Measurements from ENCODE around the gene UPF3A. TPM values are rescaled to one million over a fixed set of nuclear protein-coding genes. Genes with fewer than 3 reads are reported as not detected.

Gene UPF3A
- total RNA-seq, 1 donor from 2014 or later = 14.1 TPM

- no peaks in the 10 kb centered on the region for H3K4me1 ChIP-seq (ENCODE audit: control insufficient read depth in 3 of 3, insufficient read depth in 3 of 3, low read length in 3 of 3)
- H3K4me3 ChIP-seq (ENCODE audit: low read length in 3 of 3) = no peak overlapping the region
- H3K36me3 ChIP-seq (ENCODE audit: control insufficient read depth in 3 of 3, insufficient read depth in 3 of 3, low read length in 3 of 3) = peaks cover 34 to 49% (median 47%) of the 10 kb centered on the region in 3 donors
- H3K27ac ChIP-seq (ENCODE audit: low read depth, low read length) = no peak overlapping the region
- H3K9me3 ChIP-seq (ENCODE audit: control insufficient read depth in 3 of 3, low read length in 3 of 3) = no peaks in the 10 kb centered on the region
- H3K27me3 ChIP-seq (ENCODE audit: control insufficient read depth in 3 of 3, insufficient read depth in 3 of 3, low read length in 3 of 3) = no peaks in the 10 kb centered on the region
- no peak overlapping the region for H3K9ac ChIP-seq (ENCODE audit: low read depth in 1 of 3, low read length in 3 of 3)
Observed at GRCh38 chr13:114298866-114299265, 17.5 kb downstream of the UPF3A start.

GRCh38 chr13:114299604-114300305 lies 18.4 kb downstream of the UPF3A start:
- no peak overlapping the region for H3K4me3 ChIP-seq (ENCODE audit: low read length in 3 of 3)
- H3K36me3 ChIP-seq (ENCODE audit: control insufficient read depth in 3 of 3, insufficient read depth in 3 of 3, low read length in 3 of 3) = peaks cover 38 to 57% (median 56%) of the 10 kb centered on the region in 3 donors
- no peaks in the 10 kb centered on the region for H3K4me1 ChIP-seq (ENCODE audit: control insufficient read depth in 3 of 3, insufficient read depth in 3 of 3, low read length in 3 of 3)
- no peak overlapping the region for H3K9ac ChIP-seq (ENCODE audit: low read depth in 1 of 3, low read length in 3 of 3)
- no peaks in the 10 kb centered on the region for H3K27me3 ChIP-seq (ENCODE audit: control insufficient read depth in 3 of 3, insufficient read depth in 3 of 3, low read length in 3 of 3)
- no peak overlapping the region for H3K27ac ChIP-seq (ENCODE audit: low read depth, low read length)
- no peaks in the 10 kb centered on the region for H3K9me3 ChIP-seq (ENCODE audit: control insufficient read depth in 3 of 3, low read length in 3 of 3)

- H3K9ac ChIP-seq (ENCODE audit: low read depth in 1 of 3, low read length in 3 of 3) = no peak overlapping the region
- H3K9me3 ChIP-seq (ENCODE audit: control insufficient read depth in 3 of 3, low read length in 3 of 3) = no peaks in the 10 kb centered on the region
- no peaks in the 10 kb centered on the region for H3K27me3 ChIP-seq (ENCODE audit: control insufficient read depth in 3 of 3, insufficient read depth in 3 of 3, low read length in 3 of 3)
- H3K4me1 ChIP-seq (ENCODE audit: control insufficient read depth in 3 of 3, insufficient read depth in 3 of 3, low read length in 3 of 3) = no peaks in the 10 kb centered on the region
- peaks cover 40 to 56% (median 53%) of the 10 kb centered on the region in 3 donors for H3K36me3 ChIP-seq (ENCODE audit: control insufficient read depth in 3 of 3, insufficient read depth in 3 of 3, low read length in 3 of 3)
- H3K27ac ChIP-seq (ENCODE audit: low read depth, low read length) = no peak overlapping the region
- H3K4me3 ChIP-seq (ENCODE audit: low read length in 3 of 3) = no peak overlapping the region
Observed at GRCh38 chr13:114303700-114304327, 22.4 kb downstream of the UPF3A start.

GRCh38 chr13:114304346-114305034 lies 23.1 kb downstream of the UPF3A start:
- H3K27ac ChIP-seq (ENCODE audit: low read depth, low read length) = no peak overlapping the region
- no peaks in the 10 kb centered on the region for H3K27me3 ChIP-seq (ENCODE audit: control insufficient read depth in 3 of 3, insufficient read depth in 3 of 3, low read length in 3 of 3)
- no peaks in the 10 kb centered on the region for H3K9me3 ChIP-seq (ENCODE audit: control insufficient read depth in 3 of 3, low read length in 3 of 3)
- peaks cover under 1 to 4% (median under 1%) of the 10 kb centered on the region in 3 donors for H3K4me1 ChIP-seq (ENCODE audit: control insufficient read depth in 3 of 3, insufficient read depth in 3 of 3, low read length in 3 of 3)
- H3K36me3 ChIP-seq (ENCODE audit: control insufficient read depth in 3 of 3, insufficient read depth in 3 of 3, low read length in 3 of 3) = peaks cover 35 to 50% (median 50%) of the 10 kb centered on the region in 3 donors
- no peak overlapping the region for H3K9ac ChIP-seq (ENCODE audit: low read depth in 1 of 3, low read length in 3 of 3)
- no peak overlapping the region for H3K4me3 ChIP-seq (ENCODE audit: low read length in 3 of 3)

GRCh38 chr13:114309086-114309485 lies 27.7 kb downstream of the UPF3A start:
- peaks cover 12 to 19% (median 19%) of the 10 kb centered on the region in 3 donors for H3K36me3 ChIP-seq (ENCODE audit: control insufficient read depth in 3 of 3, insufficient read depth in 3 of 3, low read length in 3 of 3)
- no peak overlapping the region for H3K27ac ChIP-seq (ENCODE audit: low read depth, low read length)
- no peaks in the 10 kb centered on the region for H3K9me3 ChIP-seq (ENCODE audit: control insufficient read depth in 3 of 3, low read length in 3 of 3)
- H3K27me3 ChIP-seq (ENCODE audit: control insufficient read depth in 3 of 3, insufficient read depth in 3 of 3, low read length in 3 of 3) = no peaks in the 10 kb centered on the region
- peaks cover 5 to 16% (median 5%) of the 10 kb centered on the region in 3 donors for H3K4me1 ChIP-seq (ENCODE audit: control insufficient read depth in 3 of 3, insufficient read depth in 3 of 3, low read length in 3 of 3)
- H3K9ac ChIP-seq (ENCODE audit: low read depth in 1 of 3, low read length in 3 of 3) = no peak overlapping the region
- H3K4me3 ChIP-seq (ENCODE audit: low read length in 3 of 3) = no peak overlapping the region

- Histone ChIP-seq H3K36me3 (ENCODE audit: control insufficient read depth in 3 of 3, insufficient read depth in 3 of 3, low read length in 3 of 3) (peaks cover 10 to 14% (median 12%) of the 10 kb centered on the region in 3 donors), H3K9ac (ENCODE audit: low read depth in 1 of 3, low read length in 3 of 3) (peak overlapping the region in 1 of 3 donors; percentile 25), H3K9me3 (ENCODE audit: control insufficient read depth in 3 of 3, low read length in 3 of 3) (no peaks in the 10 kb centered on the region), H3K27ac (ENCODE audit: low read depth, low read length) (no peak overlapping the region), H3K4me3 (ENCODE audit: low read length in 3 of 3) (no peak overlapping the region), H3K27me3 (ENCODE audit: control insufficient read depth in 3 of 3, insufficient read depth in 3 of 3, low read length in 3 of 3) (no peaks in the 10 kb centered on the region), H3K4me1 (ENCODE audit: control insufficient read depth in 3 of 3, insufficient read depth in 3 of 3, low read length in 3 of 3) (peaks cover 5 to 18% (median 7%) of the 10 kb centered on the region in 3 donors)
Observed at GRCh38 chr13:114309806-114310410, 28.5 kb downstream of the UPF3A start.

- no peak overlapping the region for H3K4me3 ChIP-seq (ENCODE audit: low read length in 3 of 3)
- H3K36me3 ChIP-seq (ENCODE audit: control insufficient read depth in 3 of 3, insufficient read depth in 3 of 3, low read length in 3 of 3) = peaks cover 9 to 11% (median 10%) of the 10 kb centered on the region in 3 donors
- no peak overlapping the region for H3K9ac ChIP-seq (ENCODE audit: low read depth in 1 of 3, low read length in 3 of 3)
- no peak overlapping the region for H3K27ac ChIP-seq (ENCODE audit: low read depth, low read length)
- no peaks in the 10 kb centered on the region for H3K27me3 ChIP-seq (ENCODE audit: control insufficient read depth in 3 of 3, insufficient read depth in 3 of 3, low read length in 3 of 3)
- no peaks in the 10 kb centered on the region for H3K9me3 ChIP-seq (ENCODE audit: control insufficient read depth in 3 of 3, low read length in 3 of 3)
- H3K4me1 ChIP-seq (ENCODE audit: control insufficient read depth in 3 of 3, insufficient read depth in 3 of 3, low read length in 3 of 3) = peaks cover 12 to 24% (median 15%) of the 10 kb centered on the region in 3 donors
Observed at GRCh38 chr13:114310956-114311355, 29.6 kb downstream of the UPF3A start.

GRCh38 chr13:114311387-114311786 lies 30.0 kb downstream of the UPF3A start:
- Histone ChIP-seq H3K9ac (ENCODE audit: low read depth in 1 of 3, low read length in 3 of 3) (no peak overlapping the region), H3K4me3 (ENCODE audit: low read length in 3 of 3) (no peak overlapping the region), H3K4me1 (ENCODE audit: control insufficient read depth in 3 of 3, insufficient read depth in 3 of 3, low read length in 3 of 3) (peaks cover 12 to 24% (median 15%) of the 10 kb centered on the region in 3 donors), H3K27ac (ENCODE audit: low read depth, low read length) (no peak overlapping the region), H3K36me3 (ENCODE audit: control insufficient read depth in 3 of 3, insufficient read depth in 3 of 3, low read length in 3 of 3) (peaks cover 8 to 9% (median 8%) of the 10 kb centered on the region in 3 donors), H3K27me3 (ENCODE audit: control insufficient read depth in 3 of 3, insufficient read depth in 3 of 3, low read length in 3 of 3) (no peaks in the 10 kb centered on the region), H3K9me3 (ENCODE audit: control insufficient read depth in 3 of 3, low read length in 3 of 3) (no peaks in the 10 kb centered on the region)

GRCh38 chr13:114311908-114312307 lies 30.5 kb downstream of the UPF3A start:
- H3K4me3 ChIP-seq (ENCODE audit: low read length in 3 of 3) = no peak overlapping the region
- H3K27me3 ChIP-seq (ENCODE audit: control insufficient read depth in 3 of 3, insufficient read depth in 3 of 3, low read length in 3 of 3) = no peaks in the 10 kb centered on the region
- peaks cover 12 to 24% (median 18%) of the 10 kb centered on the region in 3 donors for H3K4me1 ChIP-seq (ENCODE audit: control insufficient read depth in 3 of 3, insufficient read depth in 3 of 3, low read length in 3 of 3)
- peaks cover 3 to 4% (median 3%) of the 10 kb centered on the region in 3 donors for H3K36me3 ChIP-seq (ENCODE audit: control insufficient read depth in 3 of 3, insufficient read depth in 3 of 3, low read length in 3 of 3)
- H3K9ac ChIP-seq (ENCODE audit: low read depth in 1 of 3, low read length in 3 of 3) = no peak overlapping the region
- H3K9me3 ChIP-seq (ENCODE audit: control insufficient read depth in 3 of 3, low read length in 3 of 3) = no peaks in the 10 kb centered on the region
- H3K27ac ChIP-seq (ENCODE audit: low read depth, low read length) = no peak overlapping the region
